Kidney (tissue), 14 donors: Measurements from ENCODE around the gene BRINP1. TPM values are rescaled to one million over a fixed set of nuclear protein-coding genes. Genes with fewer than 3 reads are reported as not detected.

Experiments
- DNase-seq, 5 donors: peaks; one replicate each; pipeline ENCODE4 v3.0.0-alpha.2; 2013 to 2020
- FAIRE-seq: peaks from 2 replicates; lab custom pipeline; 2012; peaks lifted over from hg19 to GRCh38; lab: Jason Lieb, UNC
- H3K27ac ChIP-seq, 2 donors: one replicate each; pipeline ENCODE4 v1.7.0; 2013; ENCODE audit warnings: low read depth in 2 of 2, low read length in 2 of 2, inconsistent platforms in 1 of 2
- H3K27me3 ChIP-seq: one replicate; pipeline ENCODE4 v1.7.1; 2013; ENCODE audit warnings: low read length, inconsistent platforms; ENCODE audit not compliant: control insufficient read depth, insufficient read depth
- H3K36me3 ChIP-seq, 3 donors: one replicate each; pipeline versions ENCODE4 v1.7.0 to v1.7.1; 2013; ENCODE audit warnings: low read length in 3 of 3, control low read depth in 1 of 3, inconsistent platforms in 1 of 3; ENCODE audit not compliant: insufficient read depth in 3 of 3, control insufficient read depth in 2 of 3
- H3K4me1 ChIP-seq, 3 donors: one replicate each; pipeline versions ENCODE4 v1.7.0 to v1.7.1; 2013; ENCODE audit warnings: low read length in 3 of 3, inconsistent platforms in 1 of 3, low read depth in 1 of 3; ENCODE audit not compliant: control insufficient read depth in 2 of 3, insufficient read depth in 2 of 3
- H3K4me3 ChIP-seq, 3 donors: one replicate each; pipeline versions ENCODE4 v1.7.0 to v1.8.1; 2013; ENCODE audit warnings: low read length in 3 of 3, control low read depth in 1 of 3, inconsistent platforms in 1 of 3
- H3K9ac ChIP-seq, 3 donors: one replicate each; pipeline versions ENCODE4 v1.7.0 to v1.7.1; 2013; ENCODE audit warnings: low read length in 3 of 3, control low read depth in 1 of 3, inconsistent platforms in 1 of 3
- H3K9me3 ChIP-seq, 3 donors: one replicate each; pipeline versions ENCODE4 v1.7.0 to v1.7.1; 2013; ENCODE audit warnings: low read length in 3 of 3, control low read depth in 1 of 3, inconsistent platforms in 1 of 3; ENCODE audit not compliant: control insufficient read depth in 2 of 3, insufficient read depth in 1 of 3
- intact Hi-C: fragments of 100-400 bp; cut with DNase I; formaldehyde crosslinking; loops from one replicate; pipeline ENCODE4 v1.11.1; 2022
- polyA plus RNA-seq: library from polyadenylated mRNA; stranded (reverse); fragments of 350-450 nt; fragmentation: Illumina TruSeq; extraction: RNeasy Lipid Tissue Mini Kit (QIAGEN cat#74804); gene quantifications from one replicate; pipeline ENCODE4 v1.2.3, GENCODE V29; 2014; ENCODE audit warnings: low read depth, low replicate concordance; ENCODE audit not compliant: insufficient read depth
- total RNA-seq: library from RNA; stranded (reverse); fragmentation: NEBNext Ultra II Directional; extraction: Animal tissue kit (Norgen Biotek cat#: 25700); gene quantifications from one replicate; pipeline ENCODE4 v1.2.1, GENCODE V29; 2021
- TF ChIP-seq, protein P1 (sequence below): IDR thresholded peaks from 3 replicates; pipeline ENCODE4 v1.5.1; 2012; ENCODE audit warnings: mild to moderate bottlenecking, moderate library complexity, borderline replicate concordance; ENCODE audit not compliant: insufficient read depth; ENCODE audit errors: extremely low read depth
- donor health status: control.
- donor health status: control.
- donor health status: control.
- donor health status: control.
- donor health status: control.
- donor health status: DM: yes; HTN: yes; CAD: no.
- donor health status: Normal renal cell carcinoma (clear cell type).

Gene BRINP1
- total and polyA plus RNA-seq, 2 donors from 2014 or later = 0.84 to 1.4 TPM

- H3K4me1 ChIP-seq = no peaks in the 10 kb centered on the region
- TF ChIP-seq, protein P1, sequence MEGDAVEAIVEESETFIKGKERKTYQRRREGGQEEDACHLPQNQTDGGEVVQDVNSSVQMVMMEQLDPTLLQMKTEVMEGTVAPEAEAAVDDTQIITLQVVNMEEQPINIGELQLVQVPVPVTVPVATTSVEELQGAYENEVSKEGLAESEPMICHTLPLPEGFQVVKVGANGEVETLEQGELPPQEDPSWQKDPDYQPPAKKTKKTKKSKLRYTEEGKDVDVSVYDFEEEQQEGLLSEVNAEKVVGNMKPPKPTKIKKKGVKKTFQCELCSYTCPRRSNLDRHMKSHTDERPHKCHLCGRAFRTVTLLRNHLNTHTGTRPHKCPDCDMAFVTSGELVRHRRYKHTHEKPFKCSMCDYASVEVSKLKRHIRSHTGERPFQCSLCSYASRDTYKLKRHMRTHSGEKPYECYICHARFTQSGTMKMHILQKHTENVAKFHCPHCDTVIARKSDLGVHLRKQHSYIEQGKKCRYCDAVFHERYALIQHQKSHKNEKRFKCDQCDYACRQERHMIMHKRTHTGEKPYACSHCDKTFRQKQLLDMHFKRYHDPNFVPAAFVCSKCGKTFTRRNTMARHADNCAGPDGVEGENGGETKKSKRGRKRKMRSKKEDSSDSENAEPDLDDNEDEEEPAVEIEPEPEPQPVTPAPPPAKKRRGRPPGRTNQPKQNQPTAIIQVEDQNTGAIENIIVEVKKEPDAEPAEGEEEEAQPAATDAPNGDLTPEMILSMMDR = no peak
- intact Hi-C loops = no loop called here
- no peak overlapping the region for H3K9ac ChIP-seq
- no peak overlapping the region for H3K27ac ChIP-seq
- no peaks in the 10 kb centered on the region for H3K36me3 ChIP-seq
- FAIRE-seq = no peak
- no peak overlapping the region for H3K4me3 ChIP-seq
- no peaks in the 10 kb centered on the region for H3K9me3 ChIP-seq
- no peak for DNase-seq
- no peaks in the 10 kb centered on the region for H3K27me3 ChIP-seq
These were observed 22.6 kb upstream of the BRINP1 start for GRCh38 chr9:119391878-119392277.

DNA sequence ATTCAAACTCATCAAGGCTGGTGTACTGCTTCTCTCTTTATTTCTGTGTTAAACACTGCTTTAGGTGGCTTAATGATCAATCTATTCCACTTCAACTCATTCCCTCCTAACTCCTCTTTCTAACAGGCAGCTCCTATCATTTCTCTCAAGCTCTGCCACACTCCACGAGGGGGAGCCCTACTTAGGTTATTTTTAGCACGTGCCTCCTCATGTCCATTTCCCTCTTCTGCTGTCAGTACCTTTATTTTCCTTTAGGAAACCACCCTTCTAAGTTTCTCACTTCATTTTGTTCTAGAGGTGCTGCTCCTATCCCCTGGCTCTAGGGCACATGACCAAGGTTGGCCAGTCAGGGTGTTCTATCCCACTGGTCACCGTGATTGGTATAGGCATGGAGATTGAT is 6.7 kb upstream of the BRINP1 start:
- H3K9ac ChIP-seq = no peak overlapping the region
- H3K36me3 ChIP-seq = no peaks in the 10 kb centered on the region
- peak in 3 of 5 donors; percentile 46 to 52 (median 51) for DNase-seq
- H3K27me3 ChIP-seq = no peaks in the 10 kb centered on the region
- TF ChIP-seq, protein P1 = no peak
- no peaks in the 10 kb centered on the region for H3K9me3 ChIP-seq
- no peak overlapping the region for H3K27ac ChIP-seq
- no peak for FAIRE-seq
- H3K4me3 ChIP-seq = no peak overlapping the region
- intact Hi-C loops = no loop called here
- H3K4me1 ChIP-seq = no peaks in the 10 kb centered on the region

GRCh38 chr9:119372951-119373350 is 3.7 kb upstream of the BRINP1 start:
- Histone ChIP-seq H3K4me3 (no peak overlapping the region), H3K36me3 (no peaks in the 10 kb centered on the region), H3K9me3 (no peaks in the 10 kb centered on the region), H3K4me1 (no peaks in the 10 kb centered on the region), H3K27ac (no peak overlapping the region), H3K27me3 (peaks cover 3% of the 10 kb centered on the region), H3K9ac (no peak overlapping the region)
- TF ChIP-seq, protein P1 = no peak
- FAIRE-seq = no peak
- intact Hi-C loops = no loop called here
- DNase-seq = no peak

DNA sequence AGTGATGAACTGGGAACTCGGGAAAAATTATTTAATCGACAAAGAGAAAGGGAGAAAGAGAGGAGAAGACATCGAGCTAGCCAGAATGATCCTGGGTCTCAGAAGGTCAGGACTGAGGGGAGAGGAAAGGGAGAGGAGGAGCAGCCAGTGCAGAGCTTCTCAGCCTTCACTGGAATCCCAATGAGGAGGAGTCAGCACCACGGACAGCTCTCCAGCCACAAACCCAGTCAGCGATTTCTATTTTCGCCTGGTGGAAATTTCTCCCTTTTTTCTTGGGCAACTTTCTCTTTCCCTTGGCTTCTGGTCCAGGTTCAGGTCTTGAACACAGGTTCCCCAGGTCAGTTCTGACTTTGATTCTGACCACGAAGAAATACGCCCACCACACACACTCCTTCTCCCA is 1.6 kb upstream of the BRINP1 start:
- no peak for FAIRE-seq

More for the DNA sequence above, 1.6 kb upstream of the BRINP1 start:
- H3K36me3 ChIP-seq = no peaks in the 10 kb centered on the region
- H3K9ac ChIP-seq = no peak overlapping the region
- peaks cover 5% of the 10 kb centered on the region for H3K27me3 ChIP-seq
- no peak overlapping the region for H3K4me3 ChIP-seq
- intact Hi-C loops = no loop called here
- H3K9me3 ChIP-seq = no peaks in the 10 kb centered on the region
- no peak overlapping the region for H3K27ac ChIP-seq
- peak; percentile 66 to 86 (median 82) for DNase-seq
- no peaks in the 10 kb centered on the region for H3K4me1 ChIP-seq
- TF ChIP-seq, protein P1 = no peak
